ENCODE measurements around the gene GNB1. TPM values are rescaled to one million over a fixed set of nuclear protein-coding genes. Genes with fewer than 3 reads are reported as not detected.

Gene GNB1
- total and polyA plus RNA-seq, 8 donors, result 42.3 to 160 (median 86.8) TPM

DNA sequence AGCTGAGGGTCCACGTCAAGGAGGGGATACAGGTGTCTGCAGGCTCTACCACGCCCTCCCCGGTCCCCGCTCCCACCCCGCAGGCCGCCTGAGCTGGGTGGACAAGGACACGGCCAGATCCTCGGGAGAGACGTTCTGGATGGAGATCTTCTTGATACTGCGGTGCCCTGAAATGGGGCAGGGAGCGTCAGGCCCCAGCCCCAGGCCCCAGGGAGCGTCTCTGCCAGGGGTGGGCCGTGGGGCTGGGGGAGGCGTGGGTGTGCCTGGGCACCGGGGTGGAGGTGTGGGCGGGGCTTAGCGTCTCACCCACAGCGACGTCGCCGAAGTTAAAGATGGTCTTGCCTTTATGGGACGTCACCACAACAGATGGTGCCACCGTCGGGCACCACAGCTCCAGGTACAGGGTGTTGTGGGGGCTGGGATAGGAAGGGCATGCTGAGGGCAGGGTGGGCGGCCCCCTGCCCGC is 35.5 kb upstream of the GNB1 start:
- Histone ChIP-seq H3K4me3 (no peak overlapping the region), H3K27ac (no peak overlapping the region), H3K27me3 (no peaks in the 10 kb centered on the region), H3K36me3 (no peaks in the 10 kb centered on the region), H3K9me3 (no peaks in the 10 kb centered on the region), H3K4me1 (peaks cover 0 to 7% (median 0%) of the 10 kb centered on the region in 3 donors)
- intact Hi-C loops (cut with DNase I), result no loop called here
- WGBS, 2 donors, result 75 to 77% methylated on average over 26 of the region's 26 CpGs
- ATAC-seq (no peak), FAIRE-seq (no peak), DNase-seq (peak in 3 of 6 donors; percentile 18 to 70 (median 45))
- TF ChIP-seq, protein P1, sequence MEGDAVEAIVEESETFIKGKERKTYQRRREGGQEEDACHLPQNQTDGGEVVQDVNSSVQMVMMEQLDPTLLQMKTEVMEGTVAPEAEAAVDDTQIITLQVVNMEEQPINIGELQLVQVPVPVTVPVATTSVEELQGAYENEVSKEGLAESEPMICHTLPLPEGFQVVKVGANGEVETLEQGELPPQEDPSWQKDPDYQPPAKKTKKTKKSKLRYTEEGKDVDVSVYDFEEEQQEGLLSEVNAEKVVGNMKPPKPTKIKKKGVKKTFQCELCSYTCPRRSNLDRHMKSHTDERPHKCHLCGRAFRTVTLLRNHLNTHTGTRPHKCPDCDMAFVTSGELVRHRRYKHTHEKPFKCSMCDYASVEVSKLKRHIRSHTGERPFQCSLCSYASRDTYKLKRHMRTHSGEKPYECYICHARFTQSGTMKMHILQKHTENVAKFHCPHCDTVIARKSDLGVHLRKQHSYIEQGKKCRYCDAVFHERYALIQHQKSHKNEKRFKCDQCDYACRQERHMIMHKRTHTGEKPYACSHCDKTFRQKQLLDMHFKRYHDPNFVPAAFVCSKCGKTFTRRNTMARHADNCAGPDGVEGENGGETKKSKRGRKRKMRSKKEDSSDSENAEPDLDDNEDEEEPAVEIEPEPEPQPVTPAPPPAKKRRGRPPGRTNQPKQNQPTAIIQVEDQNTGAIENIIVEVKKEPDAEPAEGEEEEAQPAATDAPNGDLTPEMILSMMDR (IDR thresholded peaks at IDR 0.05), result no peak

- no peak for FAIRE-seq
- Histone ChIP-seq H3K36me3 (no peaks in the 10 kb centered on the region), H3K4me3 (no peak overlapping the region), H3K4me1 (peaks cover 0 to 7% (median 0%) of the 10 kb centered on the region in 3 donors), H3K27me3 (no peaks in the 10 kb centered on the region), H3K9me3 (no peaks in the 10 kb centered on the region), H3K27ac (no peak overlapping the region)
- intact Hi-C loops (cut with DNase I), result no loop called here
- ATAC-seq, result no peak
- TF ChIP-seq, protein P1 (IDR thresholded peaks at IDR 0.05), result no peak
- 81 to 88% methylated on average over 25 to 27 of the region's 27 CpGs for WGBS, 2 donors
- peak in 4 of 6 donors; percentile 19 to 63 (median 46) for DNase-seq
Measured at GRCh38 chr1:1925437-1926345, 34.8 kb upstream of the GNB1 start.

DNA sequence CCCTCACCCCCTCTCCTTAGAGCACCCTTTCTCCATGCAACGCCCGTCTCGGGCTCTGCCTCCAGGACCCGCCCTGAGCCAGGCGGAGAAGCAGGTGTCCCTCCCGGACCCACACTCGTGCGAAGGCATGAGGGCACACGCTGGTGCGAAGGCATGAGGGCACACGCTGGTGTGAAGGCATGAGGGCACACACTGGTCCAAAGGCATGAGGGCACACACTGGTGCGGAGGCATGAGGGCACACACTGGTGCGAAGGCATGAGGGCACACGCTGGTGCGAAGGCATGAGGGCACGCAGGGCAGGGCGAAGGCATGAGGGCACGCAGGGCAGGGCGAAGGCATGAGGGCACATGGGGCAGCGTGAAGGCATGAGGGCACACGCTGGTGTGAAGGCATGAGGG is 34.0 kb upstream of the GNB1 start:
- Histone ChIP-seq H3K36me3 (no peaks in the 10 kb centered on the region), H3K4me3 (no peak overlapping the region), H3K27me3 (no peaks in the 10 kb centered on the region), H3K9me3 (no peaks in the 10 kb centered on the region), H3K4me1 (peaks cover 0 to 7% (median 0%) of the 10 kb centered on the region in 3 donors), H3K27ac (no peak overlapping the region)
- TF ChIP-seq, protein P1 (IDR thresholded peaks at IDR 0.05), result no peak
- intact Hi-C loops (cut with DNase I), result no loop called here
- 91 to 94% methylated on average over 21 of the region's 21 CpGs for whole genome bisulfite sequencing, 2 donors
- no peak for ATAC-seq
- DNase-seq, result peak in 2 of 6 donors; percentile 40 to 69
- no peak for FAIRE-seq

DNA sequence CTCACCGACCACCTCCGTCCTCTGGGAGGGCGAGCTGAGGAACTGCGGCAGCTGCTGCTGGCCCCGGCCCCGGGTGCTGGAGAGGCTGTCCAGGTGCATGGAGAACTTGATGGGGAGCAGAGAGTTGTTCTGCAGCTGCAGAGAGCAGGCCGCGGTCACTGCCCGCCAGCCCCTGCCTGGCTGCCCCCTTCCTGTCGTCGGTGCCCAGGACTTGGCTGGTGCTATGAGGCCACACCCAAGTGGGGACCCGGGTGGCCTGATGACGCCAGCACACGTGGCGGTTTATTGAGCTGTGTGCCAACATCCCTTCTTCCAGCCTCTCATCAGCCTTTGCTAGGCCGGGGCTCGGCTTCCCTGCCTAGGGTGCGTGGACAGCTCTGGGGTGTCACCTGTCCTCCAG is 33.5 kb upstream of the GNB1 start:
- Histone ChIP-seq H3K4me3 (no peak overlapping the region), H3K36me3 (no peaks in the 10 kb centered on the region), H3K27me3 (no peaks in the 10 kb centered on the region), H3K4me1 (peaks cover 0 to 7% (median 0%) of the 10 kb centered on the region in 3 donors), H3K9me3 (no peaks in the 10 kb centered on the region), H3K27ac (no peak overlapping the region)
- DNase-seq (peak in 3 of 6 donors; percentile 24 to 71 (median 57)), ATAC-seq (no peak), FAIRE-seq (no peak)
- intact Hi-C loops (cut with DNase I), result no loop called here
- TF ChIP-seq, protein P1 (IDR thresholded peaks at IDR 0.05), result no peak
- 41 to 43% methylated on average over 16 to 18 of the region's 18 CpGs for WGBS, 2 donors

Measured in pancreas (tissue), 10 donors.